ENCODE measurements around the gene C4A. TPM values are rescaled to one million over a fixed set of nuclear protein-coding genes. Genes with fewer than 3 reads are reported as not detected.
"Not testable (repeated sequence)": the region's sequence is repeated elsewhere in the genome, so short reads cannot be mapped to it uniquely, and the experiment has no call there.

C4A gene
- total RNA-seq, 2 experiments from 2014 or later = 3.0 to 3.7 TPM

DNA sequence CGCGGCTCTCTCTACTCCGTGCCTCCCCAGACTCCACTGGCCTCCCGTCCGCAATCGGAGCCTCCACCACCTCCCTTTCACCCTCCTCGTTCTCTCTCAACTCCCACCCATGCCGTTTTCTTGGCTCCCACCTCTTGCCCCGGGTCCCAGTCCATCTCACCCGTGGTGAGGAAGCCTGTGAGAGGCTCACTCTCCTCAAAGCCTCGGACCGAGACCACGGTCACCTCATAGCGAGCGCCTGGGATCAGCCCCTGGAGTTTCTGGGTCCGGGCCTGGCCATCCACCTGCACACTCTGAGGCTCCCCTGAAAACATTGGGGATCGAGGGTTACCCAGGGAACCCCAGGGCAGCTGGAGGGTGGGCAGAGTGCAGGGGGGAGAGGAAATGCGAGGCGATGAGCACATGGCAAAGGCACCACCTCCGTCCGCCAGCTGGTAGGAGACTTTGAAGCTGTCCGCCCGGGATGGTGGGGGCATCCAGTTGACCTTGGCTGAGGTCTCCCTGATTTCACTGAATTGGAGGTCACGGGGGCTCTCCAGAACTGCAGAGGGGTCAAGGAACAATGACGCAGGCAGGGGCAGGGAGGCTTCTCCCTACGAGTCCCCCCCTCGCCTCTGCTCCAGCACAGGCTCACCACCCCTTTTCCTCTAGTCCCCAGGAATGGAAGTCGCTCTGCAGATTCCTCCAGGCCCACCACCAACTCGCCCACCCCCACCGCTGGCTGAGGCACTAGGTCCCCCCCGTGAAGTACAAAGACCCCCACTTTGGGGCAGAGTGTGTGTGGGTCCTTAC, 61.9 kb downstream of the C4A start:
- POLR2A ChIA-PET, CTCF ChIA-PET: not testable (repeated sequence)

DNA sequence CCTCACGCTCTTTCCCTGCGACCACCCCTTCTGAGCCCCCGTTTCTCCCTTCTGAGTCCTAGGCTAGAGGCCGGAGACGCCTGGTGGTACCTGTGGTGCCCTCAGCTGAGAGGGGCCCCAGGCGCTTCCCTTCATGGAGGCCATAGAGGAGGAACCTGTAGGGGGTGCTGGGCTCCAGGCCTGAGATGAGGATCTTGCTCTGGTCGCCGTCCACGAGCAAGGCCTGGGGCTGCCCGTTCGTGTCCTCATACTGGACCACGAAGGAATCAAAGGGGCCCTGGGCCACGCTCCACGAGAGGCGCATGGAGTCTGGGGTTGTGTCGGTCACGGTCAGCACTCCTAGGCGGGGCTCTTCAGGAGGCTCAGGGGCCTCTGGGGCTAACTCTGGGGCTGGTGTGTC, 63.1 kb downstream of the C4A start:
- CTCF ChIA-PET, POLR2A ChIA-PET: not testable (repeated sequence)

DNA sequence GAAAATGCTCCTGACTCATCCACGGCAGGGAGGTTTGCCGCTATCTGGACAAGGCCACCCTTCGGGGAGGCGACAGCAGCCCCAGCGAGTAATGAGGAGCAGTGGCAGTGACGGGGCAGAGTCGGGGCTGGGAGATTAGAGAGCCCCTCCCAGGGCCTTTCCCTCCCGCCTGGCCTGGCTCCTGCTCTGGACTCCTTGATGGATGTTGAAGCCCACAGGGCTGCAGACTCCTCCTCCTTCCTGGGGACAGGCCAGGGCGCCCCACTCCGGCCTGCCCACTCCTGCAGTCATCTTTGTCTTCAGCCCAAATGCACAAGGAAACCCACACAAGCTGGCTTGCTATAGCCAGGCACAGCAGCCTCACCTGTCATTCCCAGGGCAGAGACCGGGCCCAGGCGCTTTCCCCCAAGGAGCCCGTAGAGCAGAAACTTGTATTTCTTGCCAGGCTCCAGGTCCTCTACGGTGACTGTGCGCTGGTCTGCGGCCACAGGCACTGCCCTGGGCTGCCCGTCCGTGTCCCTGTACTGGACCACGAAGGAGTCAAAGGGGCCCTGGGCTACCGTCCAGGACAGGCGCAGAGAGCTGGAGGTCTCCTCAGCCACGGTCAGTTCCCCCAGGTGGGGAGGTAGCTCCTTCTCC, 64.1 kb downstream of the C4A start:
- ChIA-PET CTCF (no interaction called here), POLR2A (no interaction called here)

DNA sequence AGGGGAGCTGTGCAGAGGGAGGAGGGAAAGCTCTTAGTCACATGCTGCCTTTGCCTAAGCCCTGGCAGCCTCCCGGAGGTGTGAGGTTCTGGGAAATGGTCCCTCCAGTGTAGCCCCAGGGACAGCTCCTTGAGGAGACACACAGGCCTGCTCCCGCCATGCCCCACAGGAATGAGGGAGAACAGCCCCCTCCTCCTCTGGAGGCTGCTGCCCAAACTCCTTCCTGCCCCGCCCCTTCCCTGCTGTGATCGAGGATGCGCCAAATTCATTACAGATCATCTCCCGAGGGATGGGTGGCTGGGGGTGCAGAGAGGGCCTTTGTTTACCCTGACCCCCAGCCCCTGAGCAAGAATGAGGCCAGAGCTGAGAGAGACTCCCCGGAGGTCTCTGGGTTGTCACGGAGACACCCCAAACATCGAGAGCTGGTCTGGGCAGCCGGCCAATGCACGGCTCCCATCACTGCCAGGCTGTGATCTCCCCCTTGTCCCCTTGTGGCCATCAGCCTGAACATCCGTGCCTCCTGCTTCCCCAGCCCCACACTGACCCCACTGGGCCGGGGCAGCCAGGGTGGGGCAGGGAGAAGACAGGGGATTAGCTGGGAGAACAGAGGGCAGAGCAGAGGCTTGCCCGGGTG, 64.7 kb downstream of the C4A start:
- ChIA-PET POLR2A (no interaction called here), CTCF (no interaction called here)

DNA sequence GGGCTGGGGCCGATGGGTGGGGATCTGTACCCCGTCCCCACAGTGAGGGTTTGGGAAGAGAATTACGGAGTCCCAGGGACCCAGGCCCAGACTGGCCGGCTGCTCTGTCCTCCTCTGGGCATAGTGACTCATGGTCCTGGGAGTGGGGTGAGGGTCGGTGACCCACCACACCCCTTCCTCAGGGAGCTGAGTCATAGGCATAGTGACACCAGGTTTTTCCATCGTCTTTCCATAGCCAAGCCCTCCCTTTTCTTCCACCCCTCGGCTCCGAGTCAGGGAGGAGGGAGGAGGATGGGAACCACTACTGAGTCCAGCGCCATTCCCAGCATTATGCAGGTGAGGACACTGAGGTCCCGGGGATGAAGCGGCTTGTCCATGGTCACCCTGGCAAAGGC, 65.2 kb downstream of the C4A start:
- POLR2A ChIA-PET = no interaction called here

DNA sequence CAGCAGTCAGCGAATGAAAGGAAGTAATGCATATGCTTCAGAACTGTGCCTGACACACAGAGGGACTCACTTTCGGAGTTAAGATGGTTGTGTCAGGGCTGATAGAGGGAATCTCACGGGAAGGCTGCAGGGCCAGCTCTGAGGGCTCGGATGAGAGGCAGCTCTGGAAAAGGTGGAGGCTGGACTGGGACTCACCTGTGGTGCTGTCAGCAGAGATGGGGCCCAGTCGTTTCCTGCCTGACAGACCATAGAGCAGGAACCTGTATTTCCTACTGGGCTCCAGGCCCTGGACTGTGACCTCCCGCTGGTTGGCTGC, 65.6 kb downstream of the C4A start:
- POLR2A ChIA-PET = no interaction called here

More for the DNA sequence above, 65.2 kb downstream of the C4A start:
- CTCF ChIA-PET = no interaction called here

DNA sequence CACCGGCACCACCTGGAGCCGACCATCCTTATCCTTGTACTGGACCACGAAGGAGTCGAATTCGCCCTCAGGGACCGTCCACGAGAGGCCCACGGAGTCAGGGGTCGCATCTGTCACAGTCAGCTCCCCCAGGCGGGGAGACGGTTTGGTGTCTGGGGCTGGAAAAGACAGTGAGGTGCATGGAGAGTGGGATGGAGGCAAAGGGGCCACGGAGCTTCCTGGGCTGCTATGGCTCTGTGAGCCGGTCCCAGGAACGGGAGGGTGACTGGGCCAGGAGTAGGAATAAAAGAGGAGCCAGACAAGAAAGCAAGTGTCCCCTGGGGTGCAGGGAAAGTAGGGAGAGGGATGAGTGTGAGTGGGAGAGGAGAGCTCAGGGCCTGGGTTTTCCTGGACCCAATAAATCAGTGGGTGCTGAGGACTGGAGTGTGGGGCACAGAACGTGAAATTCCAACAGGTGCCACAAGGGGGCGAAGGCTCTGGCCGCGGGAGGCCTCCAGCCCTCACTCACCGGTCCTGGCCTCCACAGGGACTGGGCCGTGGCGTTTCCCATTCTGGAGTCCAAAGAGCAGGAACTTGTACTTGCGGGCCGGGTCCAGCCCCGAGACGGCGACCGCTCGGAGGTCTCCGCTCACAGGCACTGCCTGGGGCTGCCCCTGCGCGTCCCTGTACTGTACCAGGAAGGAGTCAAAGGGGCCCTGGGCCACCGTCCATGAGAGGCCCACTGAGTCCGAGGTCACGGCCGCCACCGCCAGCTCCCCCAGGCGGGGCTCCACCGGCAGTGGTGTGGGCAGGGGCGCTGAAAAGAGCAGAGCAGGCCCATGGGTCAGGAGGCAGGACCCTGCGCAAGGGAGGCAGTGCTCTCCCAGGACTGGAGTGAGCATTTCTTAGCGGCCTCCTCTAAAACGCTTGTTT, 66.3 kb downstream of the C4A start:
- POLR2A ChIA-PET = no interaction called here
- CTCF ChIA-PET = interaction anchor here (0.6 to 1.0 kb wide), 2 partner anchors 37 to 141 kb away, joined by 3 to 4 read pairs; no protein-coding TSS in a partner anchor

More for the DNA sequence above, 65.6 kb downstream of the C4A start:
- CTCF ChIA-PET = interaction anchor here (0.6 kb wide), 1 partner anchor 140 kb away, joined by 3 read pairs; no protein-coding TSS in a partner anchor

DNA sequence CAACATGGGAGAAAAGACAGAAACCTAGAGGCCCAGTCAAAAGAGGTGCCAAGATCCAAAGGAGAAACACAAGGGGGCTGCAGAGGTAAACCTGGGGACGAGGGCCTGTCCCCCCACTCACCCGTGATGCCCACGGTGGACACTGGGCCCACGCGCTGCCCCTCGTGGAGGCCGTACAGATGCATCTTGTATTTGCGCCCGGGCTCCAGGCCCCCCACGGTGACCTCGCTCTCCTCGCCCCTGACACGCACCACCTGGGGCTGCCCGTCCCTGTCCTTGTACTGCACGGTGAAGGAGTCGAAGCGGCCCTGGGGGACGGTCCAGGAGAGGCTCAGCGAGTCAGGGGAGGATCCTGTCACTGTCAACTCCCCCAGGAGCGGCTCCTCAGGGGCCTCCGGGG, 67.3 kb downstream of the C4A start:
- POLR2A ChIA-PET = not testable (repeated sequence)

DNA sequence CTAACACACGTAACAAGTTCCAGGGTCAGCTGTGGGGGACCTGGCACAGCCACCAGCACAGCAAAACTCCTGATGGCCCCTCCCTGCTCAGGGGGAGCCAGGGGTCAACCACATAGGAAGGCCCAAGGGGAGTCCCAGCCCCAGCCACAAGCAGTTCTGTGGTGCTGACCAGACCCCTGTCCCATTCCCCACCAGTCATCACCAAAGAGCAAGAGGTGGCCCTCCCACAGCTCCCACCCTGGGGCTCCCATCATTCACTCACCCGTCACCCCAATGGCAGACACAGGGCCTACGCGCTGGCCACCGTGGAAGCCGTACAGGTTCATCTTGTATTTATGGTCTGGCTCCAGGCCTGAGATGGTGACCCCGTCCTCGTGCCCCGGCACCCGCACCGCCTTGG, 67.9 kb downstream of the C4A start:
- POLR2A ChIA-PET, CTCF ChIA-PET: not testable (repeated sequence)

More for the DNA sequence above, 67.3 kb downstream of the C4A start:
- CTCF ChIA-PET = not testable (repeated sequence)

DNA sequence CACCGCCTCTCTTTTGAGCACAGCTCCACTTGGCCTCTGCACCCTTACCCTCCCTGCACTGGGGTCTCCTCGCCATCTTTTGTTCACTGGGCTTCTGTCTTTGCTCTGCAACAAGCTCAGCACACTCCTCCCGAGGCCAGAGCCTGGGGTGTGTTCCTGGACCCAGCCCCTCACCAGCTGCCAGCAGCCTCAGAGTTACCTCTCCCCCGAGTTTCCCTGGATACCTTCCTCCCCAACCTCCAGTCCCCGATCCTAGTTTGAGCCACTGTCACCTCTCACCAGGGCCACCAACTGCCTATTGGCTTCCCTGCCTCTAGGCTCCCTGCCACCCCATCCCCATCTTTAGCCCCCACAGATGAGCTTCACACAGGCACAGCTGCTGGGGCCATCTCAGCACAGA, 68.7 kb downstream of the C4A start:
- CTCF ChIA-PET = no interaction called here
- POLR2A ChIA-PET = no interaction called here

Other genes starting within 250 kb of the C4A start
- gene CLIC1, start 245.5 kb upstream of the C4A start, total RNA-seq = 100 to 1,000 TPM; 383 to 395 TPM
- gene MSH5, start 242.1 kb upstream of the C4A start, total RNA-seq = 10 to 100 TPM; 60.3 to 61.5 TPM
- gene SAPCD1, start 219.4 kb upstream of the C4A start, total RNA-seq = 1 to 10 TPM; 7.6 to 8.6 TPM
- gene VWA7, start 204.7 kb upstream of the C4A start, total RNA-seq = 1 to 10 TPM; 1.6 to 1.9 TPM
- 100 to 1,000 TPM; 190 to 191 TPM for gene VARS1, start 186.3 kb upstream of the C4A start, total RNA-seq
- 100 to 1,000 TPM; 154 to 166 TPM for gene LSM2, start 175.1 kb upstream of the C4A start, total RNA-seq
- 1 to 10 TPM; 2.6 to 2.7 TPM for gene HSPA1L, start 166.8 kb upstream of the C4A start, total RNA-seq
- gene HSPA1A, start 166.5 kb upstream of the C4A start, total RNA-seq = 10 to 100 TPM; 62.0 to 63.9 TPM
- gene HSPA1B, start 154.3 kb upstream of the C4A start, total RNA-seq = 10 to 100 TPM; 82.6 to 86.9 TPM
- 10 to 100 TPM; 15.9 to 17.4 TPM for gene NEU1, start 119.2 kb upstream of the C4A start, total RNA-seq
- gene SLC44A4, start 103.1 kb upstream of the C4A start, total RNA-seq = not detected
- 10 to 100 TPM; 67.4 to 67.8 TPM for gene EHMT2, start 84.4 kb upstream of the C4A start, total RNA-seq
- gene ZBTB12, start 80.0 kb upstream of the C4A start, total RNA-seq = 1 to 10 TPM; 3.3 to 3.6 TPM
- under 1 TPM; 0.59 to 0.82 TPM for gene C2, start 54.3 kb upstream of the C4A start, total RNA-seq
- not detected for gene CFB, start 36.0 kb upstream of the C4A start, total RNA-seq
- 10 to 100 TPM; 80.0 to 85.7 TPM for gene NELFE, start 23.1 kb upstream of the C4A start, total RNA-seq
- 100 to 1,000 TPM; 106 to 109 TPM for gene SKIC2, start 22.9 kb upstream of the C4A start, total RNA-seq
- gene DXO, start 9.9 kb upstream of the C4A start, total RNA-seq = 10 to 100 TPM; 11.8 to 13.7 TPM
- 1 to 10 TPM; 2.5 to 3.6 TPM for gene C4B, start 32.7 kb downstream of the C4A start, total RNA-seq
- gene CYP21A2, start 56.4 kb downstream of the C4A start, total RNA-seq = under 1 TPM; 0.23 to 0.44 TPM
- 1 to 10 TPM; 1.1 to 1.3 TPM for gene TNXB, start 127.3 kb downstream of the C4A start, total RNA-seq
- 10 to 100 TPM; 60.6 to 61.8 TPM for gene ATF6B, start 146.2 kb downstream of the C4A start, total RNA-seq
- gene FKBPL, start 148.2 kb downstream of the C4A start, total RNA-seq = 1 to 10 TPM; 6.7 to 7.1 TPM
- gene PRRT1, start 169.9 kb downstream of the C4A start, total RNA-seq = under 1 TPM; 0.61 TPM
- 10 to 100 TPM; 25.2 to 26.2 TPM for gene PPT2, start 172.1 kb downstream of the C4A start, total RNA-seq
- gene EGFL8, start 182.5 kb downstream of the C4A start, total RNA-seq = 10 to 100 TPM; 11.9 to 12.3 TPM
- 10 to 100 TPM; 41.0 to 43.5 TPM for gene AGPAT1, start 194.0 kb downstream of the C4A start, total RNA-seq
- gene RNF5, start 196.3 kb downstream of the C4A start, total RNA-seq = 10 to 100 TPM; 58.4 to 58.9 TPM
- gene AGER, start 202.2 kb downstream of the C4A start, total RNA-seq = 10 to 100 TPM; 10.5 to 15.2 TPM
- gene PBX2, start 208.1 kb downstream of the C4A start, total RNA-seq = 10 to 100 TPM; 53.9 to 59.3 TPM
- 10 to 100 TPM; 69.4 to 73.0 TPM for gene GPSM3, start 210.6 kb downstream of the C4A start, total RNA-seq
- gene NOTCH4, start 242.0 kb downstream of the C4A start, total RNA-seq = 1 to 10 TPM; 1.4 to 1.5 TPM

Data from activated CD8-positive, alpha-beta memory T cell treated with anti-CD3 and anti-CD28 coated beads for 36 hours (primary cell).